Activated CD8-positive, alpha-beta memory T cell treated with anti-CD3 and anti-CD28 coated beads for 48 hours (primary cell): Measurements from ENCODE around the gene CD300LF.

Source experiments
- DNase-seq, 3 experiments: peaks; one replicate each; pipeline ENCODE4 v3.0.0-alpha.2; 2020; ENCODE audit warnings: low read depth in 2 of 3, low spot score in 2 of 3

The CD300LF gene

GRCh38 chr17:74645010-74645409 lies 67.7 kb downstream of the CD300LF start:
- DNase-seq: no peak

DNA sequence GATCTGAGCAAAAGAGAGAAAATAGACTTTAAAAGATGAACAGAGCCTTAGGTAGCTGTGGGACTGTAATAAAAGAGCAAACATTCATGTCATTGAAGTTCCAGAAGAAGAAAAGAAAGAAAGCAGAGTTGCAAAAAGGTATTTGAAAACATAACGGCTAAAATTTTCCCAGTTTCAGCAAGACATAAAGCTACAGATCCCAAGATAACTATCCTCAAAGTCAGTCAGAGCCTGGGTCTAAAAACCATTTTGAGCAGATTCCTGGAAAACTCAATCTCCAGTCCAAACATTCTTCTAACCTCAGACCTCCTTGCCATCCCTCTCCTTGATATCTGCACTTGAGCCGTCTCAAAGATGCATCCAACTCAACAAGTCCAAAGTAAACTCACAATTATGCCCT lies 68.3 kb downstream of the CD300LF start:
- no peak for DNase-seq
